ENCODE data around the gene SOX30.

- TF ChIP-seq, protein P1, sequence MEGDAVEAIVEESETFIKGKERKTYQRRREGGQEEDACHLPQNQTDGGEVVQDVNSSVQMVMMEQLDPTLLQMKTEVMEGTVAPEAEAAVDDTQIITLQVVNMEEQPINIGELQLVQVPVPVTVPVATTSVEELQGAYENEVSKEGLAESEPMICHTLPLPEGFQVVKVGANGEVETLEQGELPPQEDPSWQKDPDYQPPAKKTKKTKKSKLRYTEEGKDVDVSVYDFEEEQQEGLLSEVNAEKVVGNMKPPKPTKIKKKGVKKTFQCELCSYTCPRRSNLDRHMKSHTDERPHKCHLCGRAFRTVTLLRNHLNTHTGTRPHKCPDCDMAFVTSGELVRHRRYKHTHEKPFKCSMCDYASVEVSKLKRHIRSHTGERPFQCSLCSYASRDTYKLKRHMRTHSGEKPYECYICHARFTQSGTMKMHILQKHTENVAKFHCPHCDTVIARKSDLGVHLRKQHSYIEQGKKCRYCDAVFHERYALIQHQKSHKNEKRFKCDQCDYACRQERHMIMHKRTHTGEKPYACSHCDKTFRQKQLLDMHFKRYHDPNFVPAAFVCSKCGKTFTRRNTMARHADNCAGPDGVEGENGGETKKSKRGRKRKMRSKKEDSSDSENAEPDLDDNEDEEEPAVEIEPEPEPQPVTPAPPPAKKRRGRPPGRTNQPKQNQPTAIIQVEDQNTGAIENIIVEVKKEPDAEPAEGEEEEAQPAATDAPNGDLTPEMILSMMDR (IDR thresholded peaks at IDR 0.05): no peak
- TF ChIP-seq EZH2 (IDR thresholded peaks at IDR 0.05; ENCODE audit: borderline replicate concordance, insufficient read depth, low read depth, low read length, poor library complexity, severe bottlenecking): no peak
Observed at GRCh38 chr5:157652377-157652692, at the start of gene SOX30.
